Fibroblast of villous mesenchyme (primary cell): Measurements from ENCODE around the gene SV2A. TPM values are rescaled to one million over a fixed set of nuclear protein-coding genes. Genes with fewer than 3 reads are reported as not detected.
"Not testable (repeated sequence)": the region's sequence is repeated elsewhere in the genome, so short reads cannot be mapped to it uniquely, and the experiment has no call there.

Experiments
- DNase-seq: peaks from one replicate; pipeline ENCODE4 v3.0.0-alpha.2; 2010; ENCODE audit warnings: low read depth
- H3K4me3 ChIP-seq: 2 replicates; pipeline ENCODE4 v1.5.1; 2011; ENCODE audit warnings: low read depth, mild to moderate bottlenecking, low read length
- total RNA-seq: library from RNA; depleted of rRNA; stranded (reverse); fragments of >200 nt; gene quantifications from 2 replicates; pipeline ENCODE4 v1.2.3, GENCODE V29; 2012
- TF ChIP-seq, protein P1 (sequence below): IDR thresholded peaks from 2 replicates; pipeline ENCODE4 v1.5.1; 2012; ENCODE audit warnings: low read depth, mild to moderate bottlenecking, low read length; ENCODE audit not compliant: insufficient read depth

Gene SV2A
- total RNA-seq, 1 donor: 19.4 TPM

GRCh38 chr1:149881876-149882275, 35.8 kb downstream of the SV2A start:
- DNase-seq: no peak
- H3K4me3 ChIP-seq: no peak overlapping the region
- TF ChIP-seq, protein P1, sequence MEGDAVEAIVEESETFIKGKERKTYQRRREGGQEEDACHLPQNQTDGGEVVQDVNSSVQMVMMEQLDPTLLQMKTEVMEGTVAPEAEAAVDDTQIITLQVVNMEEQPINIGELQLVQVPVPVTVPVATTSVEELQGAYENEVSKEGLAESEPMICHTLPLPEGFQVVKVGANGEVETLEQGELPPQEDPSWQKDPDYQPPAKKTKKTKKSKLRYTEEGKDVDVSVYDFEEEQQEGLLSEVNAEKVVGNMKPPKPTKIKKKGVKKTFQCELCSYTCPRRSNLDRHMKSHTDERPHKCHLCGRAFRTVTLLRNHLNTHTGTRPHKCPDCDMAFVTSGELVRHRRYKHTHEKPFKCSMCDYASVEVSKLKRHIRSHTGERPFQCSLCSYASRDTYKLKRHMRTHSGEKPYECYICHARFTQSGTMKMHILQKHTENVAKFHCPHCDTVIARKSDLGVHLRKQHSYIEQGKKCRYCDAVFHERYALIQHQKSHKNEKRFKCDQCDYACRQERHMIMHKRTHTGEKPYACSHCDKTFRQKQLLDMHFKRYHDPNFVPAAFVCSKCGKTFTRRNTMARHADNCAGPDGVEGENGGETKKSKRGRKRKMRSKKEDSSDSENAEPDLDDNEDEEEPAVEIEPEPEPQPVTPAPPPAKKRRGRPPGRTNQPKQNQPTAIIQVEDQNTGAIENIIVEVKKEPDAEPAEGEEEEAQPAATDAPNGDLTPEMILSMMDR: no peak

DNA sequence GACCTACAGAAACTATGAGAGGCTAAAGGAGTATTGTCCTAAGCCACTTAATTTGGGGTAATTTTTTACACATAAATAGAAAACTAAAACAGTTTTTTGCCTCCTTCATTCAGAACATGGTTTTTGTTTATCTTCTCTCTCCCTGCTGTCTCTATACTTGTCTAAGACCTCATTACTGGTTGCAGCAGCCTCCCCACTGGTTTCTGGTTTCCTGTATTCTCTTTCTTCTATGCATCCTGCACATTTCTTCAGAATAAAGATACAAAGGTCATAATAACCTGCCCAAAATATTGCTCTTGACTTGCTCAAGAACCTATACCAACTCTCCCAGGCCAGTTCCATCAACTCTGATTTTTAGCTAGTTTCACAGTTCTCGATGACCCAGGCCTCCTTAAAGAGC, 38.1 kb downstream of the SV2A start:
- TF ChIP-seq, protein P1: no peak
- DNase-seq: no peak
- no peak overlapping the region for H3K4me3 ChIP-seq

DNA sequence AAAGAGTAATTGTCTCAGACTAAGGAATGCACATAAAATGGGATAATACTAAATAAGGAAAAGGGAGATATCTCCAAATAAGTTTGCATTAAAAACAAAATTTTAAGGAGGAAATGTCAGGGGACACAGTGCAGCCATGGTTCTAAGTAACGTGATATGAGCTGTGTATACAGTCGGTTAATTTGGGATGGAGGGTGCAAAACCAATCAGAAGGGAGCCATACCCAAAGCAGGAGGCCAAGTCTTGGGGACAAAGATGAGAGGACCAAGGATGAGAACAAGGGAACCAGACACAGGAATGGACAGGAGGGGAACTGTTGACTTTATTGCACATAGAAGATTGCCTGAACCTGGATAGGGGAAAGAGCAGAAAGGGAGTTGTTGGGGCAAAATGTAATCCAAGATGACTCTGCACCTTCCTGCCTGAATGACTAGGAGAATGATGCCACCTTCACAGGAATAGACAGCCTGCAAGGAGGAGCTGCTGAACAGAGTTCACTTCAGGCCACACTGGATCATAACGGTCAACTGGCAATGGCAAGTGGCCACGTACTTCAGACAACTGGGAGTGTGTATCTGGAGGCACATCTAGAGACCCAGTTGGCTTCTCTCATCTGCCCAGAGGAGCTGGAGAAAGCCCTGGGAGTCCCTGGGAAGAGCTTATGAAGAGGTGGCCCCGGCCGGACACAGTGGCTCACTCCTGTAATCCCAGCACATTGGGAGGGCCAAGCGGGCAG, 40.3 kb downstream of the SV2A start:
- TF ChIP-seq, protein P1: no peak
- DNase-seq: no peak
- H3K4me3 ChIP-seq: no peak overlapping the region

DNA sequence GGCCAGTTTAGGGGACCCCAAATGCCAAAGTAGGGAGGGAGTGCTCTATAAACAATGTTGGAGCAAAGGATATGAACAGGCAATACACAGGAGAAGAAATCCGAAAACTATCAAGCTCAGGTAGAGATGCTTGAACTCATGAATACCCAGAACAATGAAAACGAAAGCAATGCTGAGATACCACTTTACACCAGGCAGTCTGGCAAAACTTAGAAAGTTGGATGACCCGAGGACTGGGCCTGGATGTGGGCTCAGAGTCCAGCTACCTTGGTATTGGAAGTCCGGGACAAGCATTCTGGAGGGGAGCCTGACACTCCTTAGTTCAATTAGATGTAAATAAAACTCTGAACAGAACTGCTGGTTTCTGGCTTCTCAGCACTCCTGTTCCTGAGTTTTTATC, 44.6 kb downstream of the SV2A start:
- not testable (repeated sequence) for H3K4me3 ChIP-seq, DNase-seq

GRCh38 chr1:149866887-149867286, 50.8 kb downstream of the SV2A start:
- DNase-seq, H3K4me3 ChIP-seq: not testable (repeated sequence)

- H3K4me3 ChIP-seq, DNase-seq: not testable (repeated sequence)
Measured at GRCh38 chr1:149861497-149862054, 56.1 kb downstream of the SV2A start.

- DNase-seq, H3K4me3 ChIP-seq: not testable (repeated sequence)
Measured at GRCh38 chr1:149860684-149861496, 56.8 kb downstream of the SV2A start.

DNA sequence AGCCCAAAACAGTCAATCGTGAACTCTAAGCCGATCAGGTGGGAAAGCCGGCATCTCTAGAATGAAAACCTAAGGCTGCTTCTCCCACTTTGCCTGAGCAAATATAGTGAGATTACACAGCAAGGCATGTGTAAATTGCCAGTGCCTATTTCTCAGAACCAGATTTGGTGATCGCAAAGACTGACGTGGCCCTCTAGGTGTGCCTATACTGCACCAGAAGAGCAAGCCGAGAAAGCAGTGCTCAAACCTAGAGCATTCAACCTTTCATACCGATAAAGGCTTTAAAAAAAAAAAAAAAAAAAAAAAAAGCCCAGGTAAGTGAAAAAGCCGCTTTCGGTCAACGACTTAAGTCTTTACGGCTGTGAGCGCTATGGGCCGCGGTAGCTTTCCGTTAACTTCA, 57.4 kb downstream of the SV2A start:
- not testable (repeated sequence) for DNase-seq, H3K4me3 ChIP-seq

Other genes starting within 250 kb of the SV2A start
- gene FCGR1A, start 135.2 kb downstream of the SV2A start, total RNA-seq: not detected in 2 replicates
- gene BOLA1, start 18.3 kb downstream of the SV2A start, total RNA-seq: 6.5 and 9.0 TPM in 2 replicates
- gene SF3B4, start 10.0 kb upstream of the SV2A start, total RNA-seq: 13.5 and 16.4 TPM in 2 replicates
- 7.8 and 8.4 TPM in 2 replicates for gene MTMR11, start 19.0 kb upstream of the SV2A start, total RNA-seq
- gene OTUD7B, start 92.9 kb upstream of the SV2A start, total RNA-seq: 15.1 and 15.8 TPM in 2 replicates
- 39.3 and 57.9 TPM in 2 replicates for gene VPS45, start 149.9 kb upstream of the SV2A start, total RNA-seq
- gene PLEKHO1, start 232.1 kb upstream of the SV2A start, total RNA-seq: 43.2 and 99.9 TPM in 2 replicates